H1 (cell line): Measurements from ENCODE around the gene RASD1. TPM values are rescaled to one million over a fixed set of nuclear protein-coding genes. Genes with fewer than 3 reads are reported as not detected.

Experiments used
- KDM4A ChIP-seq: IDR thresholded peaks from one replicate; pipeline ENCODE4 v1.7.1; 2012; ENCODE audit warnings: low read depth, mild to moderate bottlenecking, moderate library complexity, low read length, inconsistent platforms; ENCODE audit not compliant: severe bottlenecking
- polyA plus RNA-seq, 7 experiments: library from polyadenylated mRNA; depleted of rRNA in 3 of 7; stranded (reverse) in 5 of 7; unstranded in 2 of 7; fragments of >200 nt in 5 of 7; fragments of 200-250 nt in 2 of 7; gene quantifications; 1 replicate in 5 of 7; 2 replicates in 1 of 7; 4 replicates in 1 of 7; pipeline versions ENCODE4 v1.2.1 to v1.2.3, GENCODE V29; 2011 to 2013; ENCODE audit warnings: missing spikeins in 2 of 7, mixed read lengths in 2 of 7
- total RNA-seq: library from RNA; stranded (reverse); fragmentation: NEBNext Ultra II Directional; extraction: Animal tissue kit (Norgen Biotek cat#: 25700); gene quantifications from 2 replicates; pipeline ENCODE4 v1.2.1, GENCODE V29; 2021

Gene RASD1
- total and polyA plus RNA-seq, 2 of the 8 experiments (the other 6 are each of a cell fraction or from before 2014, with no cell fraction given) = 2.3 to 2.6 TPM

DNA sequence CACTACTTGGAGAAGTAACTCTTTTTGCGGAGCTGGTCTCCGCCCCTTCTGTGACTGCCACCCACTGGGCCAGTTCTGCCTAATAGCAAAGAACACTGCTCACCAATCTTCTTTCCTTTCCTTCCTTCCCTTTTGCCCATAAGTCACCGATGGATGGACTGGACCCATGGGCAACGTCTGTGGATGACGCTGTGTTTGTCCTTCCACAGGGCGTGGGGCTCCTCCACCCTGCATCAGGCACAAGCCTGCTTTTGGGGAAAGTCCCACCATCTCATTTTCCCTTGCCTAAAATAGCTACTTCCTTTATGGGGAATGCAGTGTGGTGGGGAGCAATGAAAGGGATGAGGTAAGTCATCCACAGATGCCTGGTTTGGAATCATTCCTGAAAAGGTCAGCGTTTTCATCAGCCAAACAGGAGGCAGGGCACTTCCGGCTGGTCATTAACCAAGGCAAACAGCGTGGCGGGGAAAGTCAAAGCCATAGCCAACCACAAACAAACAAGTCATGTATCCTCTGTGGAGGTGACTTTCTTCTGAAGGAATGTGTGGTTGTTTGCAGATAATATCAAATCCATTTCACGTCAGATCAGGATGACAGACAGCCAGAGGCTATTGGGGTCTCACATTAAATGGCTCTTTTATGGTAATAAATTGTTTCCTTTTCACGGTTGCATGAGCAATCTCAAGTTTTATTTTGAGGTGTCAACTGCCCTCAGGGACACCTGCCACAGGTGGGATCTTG is 50.1 kb downstream of the RASD1 start (continued):
- no peak for TF ChIP-seq KDM4A
